DOHH2 (cell line): ENCODE results near the gene KLRK1.
"Not testable (repeated sequence)": the region's sequence is repeated elsewhere in the genome, so short reads cannot be mapped to it uniquely, and the experiment has no call there.

ENCODE experiments used
- H3F3A ChIP-seq: fragments of 200-600 bp; sonication (generic), shearing (Covaris generic); 2 replicates; pipeline ENCODE4 v1.6.0; 2016; ENCODE audit warnings: antibody characterized with exemption, mild to moderate bottlenecking; ENCODE audit not compliant: control insufficient read depth, insufficient read depth
- H3K27ac ChIP-seq: fragments of 200-600 bp; sonication (generic); 2 replicates; pipeline ENCODE4 v1.5.1; 2014; ENCODE audit warnings: low read depth, mild to moderate bottlenecking, low read length, moderate library complexity
- H3K27me3 ChIP-seq: fragments of 200-600 bp; sonication (generic); 2 replicates; pipeline ENCODE4 v1.6.1; 2014; ENCODE audit warnings: mild to moderate bottlenecking, low read length, mixed read lengths; ENCODE audit not compliant: control insufficient read depth
- H3K36me3 ChIP-seq: fragments of 200-600 bp; sonication (generic); 2 replicates; pipeline ENCODE4 v1.6.1; 2014; ENCODE audit warnings: mild to moderate bottlenecking, low read length, moderate library complexity, mixed read lengths; ENCODE audit not compliant: control insufficient read depth
- H3K4me1 ChIP-seq: fragments of 200-600 bp; sonication (generic); 2 replicates; pipeline ENCODE4 v1.6.1; 2014; ENCODE audit warnings: mild to moderate bottlenecking, low read length, mixed read lengths; ENCODE audit not compliant: control insufficient read depth
- H3K4me2 ChIP-seq: fragments of 200-600 bp; sonication (generic); 2 replicates; pipeline ENCODE4 v1.6.0; 2014; ENCODE audit warnings: mild to moderate bottlenecking, low read length, moderate library complexity
- H3K4me3 ChIP-seq: fragments of 200-600 bp; sonication (generic); 2 replicates; pipeline ENCODE4 v1.5.1; 2014; ENCODE audit warnings: mild to moderate bottlenecking, low read length, mixed read lengths
- H3K79me2 ChIP-seq: fragments of 200-600 bp; sonication (generic); 2 replicates; pipeline ENCODE4 v1.6.1; 2014; ENCODE audit warnings: mild to moderate bottlenecking, low read length, mixed read lengths; ENCODE audit not compliant: control insufficient read depth
- H3K9me2 ChIP-seq: fragments of 200-600 bp; sonication (generic); replicated peaks from 2 replicates; pipeline ENCODE4 v1.6.1; 2014; ENCODE audit warnings: mild to moderate bottlenecking, low read length, mixed read lengths; ENCODE audit not compliant: control insufficient read depth
- H3K9me3 ChIP-seq: fragments of 200-600 bp; sonication (generic); 2 replicates; pipeline ENCODE4 v1.6.1; 2014; ENCODE audit warnings: antibody characterized with exemption, low read length, mixed read lengths; ENCODE audit not compliant: control insufficient read depth, insufficient read depth
- H4K20me1 ChIP-seq: fragments of 200-600 bp; sonication (generic); 2 replicates; pipeline ENCODE4 v1.6.0; 2014; ENCODE audit warnings: low read depth, mild to moderate bottlenecking, antibody characterized with exemption, low read length, moderate library complexity; ENCODE audit not compliant: control insufficient read depth, insufficient read depth
- EZH2phosphoT487 ChIP-seq: fragments of 200-600 bp; sonication (generic); IDR thresholded peaks from 2 replicates; pipeline ENCODE4 v1.6.1; 2017; ENCODE audit warnings: borderline replicate concordance, mild to moderate bottlenecking, antibody characterized with exemption, low read length, moderate library complexity, mixed read lengths
- TF ChIP-seq, protein P1 (sequence below): fragments of 200-600 bp; sonication (generic); IDR thresholded peaks from one replicate; pipeline ENCODE4 v1.5.1; 2014; ENCODE audit warnings: antibody characterized with exemption, mild to moderate bottlenecking, low read depth, low read length; ENCODE audit not compliant: poor library complexity, severe bottlenecking

The KLRK1 gene

DNA sequence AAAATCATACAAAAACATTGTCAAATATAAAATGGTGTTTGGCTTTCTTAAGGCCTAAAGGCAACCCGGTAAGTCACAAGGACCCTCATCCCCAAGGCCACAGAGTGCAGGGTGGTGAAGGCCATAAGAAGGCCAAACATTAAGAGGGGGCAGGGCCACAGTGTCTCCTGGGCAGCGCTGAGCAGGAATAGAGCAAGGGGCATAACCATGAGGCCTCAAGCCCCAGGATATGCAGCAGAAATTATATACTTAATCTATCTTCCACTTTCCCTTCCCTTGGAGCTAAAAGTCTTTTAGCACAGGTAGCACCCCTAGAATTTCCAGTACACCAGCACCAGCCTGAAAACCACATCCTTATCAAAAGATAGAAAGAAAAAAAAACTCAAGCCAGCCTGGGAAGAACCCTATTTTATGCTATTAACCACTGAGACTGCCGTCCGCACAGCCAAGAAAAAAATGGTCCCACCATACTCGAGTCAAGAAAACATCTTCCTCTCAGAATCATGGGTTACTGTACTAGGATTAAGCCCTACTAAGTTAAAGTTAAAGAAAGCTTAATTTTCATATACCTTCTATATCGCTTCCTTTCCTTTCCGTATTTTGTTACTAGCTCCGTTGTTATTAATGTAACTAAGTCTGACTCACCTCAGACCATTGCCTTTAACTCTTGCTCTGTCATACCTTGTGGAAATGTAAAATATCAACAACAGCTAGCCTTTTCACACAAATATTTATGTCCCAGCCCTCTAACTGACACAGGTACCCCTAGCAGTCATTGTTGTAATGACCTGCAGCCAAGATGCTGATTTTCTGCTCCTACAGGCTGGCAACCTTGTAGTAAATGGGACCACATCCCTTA, 20.1 kb downstream of the KLRK1 start:
- Histone ChIP-seq H3K4me2 (no peak overlapping the region), H3K79me2 (no peaks in the 10 kb centered on the region), H3K27me3 (no peaks in the 10 kb centered on the region), H3K4me1 (peaks cover 12% of the 10 kb centered on the region), H3K36me3 (no peaks in the 10 kb centered on the region), H3K9me2 (no peaks in the 10 kb centered on the region), H3F3A (no peaks in the 10 kb centered on the region), H3K27ac (no peak overlapping the region), H4K20me1 (no peaks in the 10 kb centered on the region), H3K9me3 (peaks cover 10% of the 10 kb centered on the region; the same call in 1 of the 2 replicates), H3K4me3 (no peak overlapping the region)
- TF ChIP-seq EZH2phosphoT487 = no peak
- TF ChIP-seq, protein P1, sequence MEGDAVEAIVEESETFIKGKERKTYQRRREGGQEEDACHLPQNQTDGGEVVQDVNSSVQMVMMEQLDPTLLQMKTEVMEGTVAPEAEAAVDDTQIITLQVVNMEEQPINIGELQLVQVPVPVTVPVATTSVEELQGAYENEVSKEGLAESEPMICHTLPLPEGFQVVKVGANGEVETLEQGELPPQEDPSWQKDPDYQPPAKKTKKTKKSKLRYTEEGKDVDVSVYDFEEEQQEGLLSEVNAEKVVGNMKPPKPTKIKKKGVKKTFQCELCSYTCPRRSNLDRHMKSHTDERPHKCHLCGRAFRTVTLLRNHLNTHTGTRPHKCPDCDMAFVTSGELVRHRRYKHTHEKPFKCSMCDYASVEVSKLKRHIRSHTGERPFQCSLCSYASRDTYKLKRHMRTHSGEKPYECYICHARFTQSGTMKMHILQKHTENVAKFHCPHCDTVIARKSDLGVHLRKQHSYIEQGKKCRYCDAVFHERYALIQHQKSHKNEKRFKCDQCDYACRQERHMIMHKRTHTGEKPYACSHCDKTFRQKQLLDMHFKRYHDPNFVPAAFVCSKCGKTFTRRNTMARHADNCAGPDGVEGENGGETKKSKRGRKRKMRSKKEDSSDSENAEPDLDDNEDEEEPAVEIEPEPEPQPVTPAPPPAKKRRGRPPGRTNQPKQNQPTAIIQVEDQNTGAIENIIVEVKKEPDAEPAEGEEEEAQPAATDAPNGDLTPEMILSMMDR = no peak

DNA sequence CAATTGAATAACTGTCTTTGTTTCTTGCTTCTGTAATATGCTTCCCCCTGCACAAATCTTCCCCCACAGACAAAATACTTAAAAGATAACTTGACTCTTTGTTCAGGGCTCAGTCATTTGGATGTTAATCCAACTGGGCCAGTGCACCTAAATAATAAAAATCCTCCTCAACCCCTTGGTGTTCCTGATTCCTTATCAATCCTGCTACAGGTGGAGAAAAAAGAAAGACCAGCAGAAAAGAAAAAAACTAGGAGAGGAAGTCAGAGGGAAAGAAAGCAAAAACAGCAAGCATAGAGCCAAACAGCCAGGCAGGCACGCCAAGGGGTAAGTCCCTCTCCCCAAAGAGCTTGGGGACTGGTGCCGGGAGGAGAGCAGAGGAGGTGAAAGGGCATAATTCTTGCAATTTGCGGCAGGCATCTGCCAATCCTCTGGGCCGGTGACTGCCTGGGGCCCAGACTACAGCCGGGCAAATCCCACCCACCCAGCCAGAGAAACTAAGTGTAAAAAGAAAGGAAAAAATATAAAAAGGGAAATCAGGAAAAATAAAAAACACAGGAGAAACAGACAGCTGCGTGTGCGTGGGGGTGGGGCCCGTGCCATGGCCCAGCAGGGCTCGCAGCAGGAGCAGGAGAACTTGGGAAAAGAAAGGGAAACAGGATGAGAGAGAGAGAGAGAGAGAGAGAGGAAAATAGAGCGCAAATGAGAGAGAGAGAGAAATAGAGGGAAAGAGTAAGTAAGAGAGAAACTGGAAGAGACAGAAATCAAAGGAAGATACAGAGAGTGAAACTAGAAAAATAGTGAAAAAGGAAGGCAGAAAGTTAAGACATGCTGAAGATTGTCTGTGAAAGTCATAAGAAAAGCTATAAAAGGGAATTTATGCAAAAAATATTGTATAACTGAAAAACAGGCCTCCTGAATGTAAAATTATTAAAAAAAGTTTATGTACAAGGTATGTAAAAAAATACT, 21.4 kb downstream of the KLRK1 start:
- Histone ChIP-seq H3K4me2 (no peak overlapping the region), H3K36me3 (no peaks in the 10 kb centered on the region), H3K79me2 (no peaks in the 10 kb centered on the region), H3K9me2 (no peaks in the 10 kb centered on the region), H3K9me3 (peaks cover 10% of the 10 kb centered on the region; the same call in 1 of the 2 replicates), H3K27me3 (no peaks in the 10 kb centered on the region), H3K27ac (no peak overlapping the region), H4K20me1 (no peaks in the 10 kb centered on the region), H3F3A (no peaks in the 10 kb centered on the region), H3K4me3 (no peak overlapping the region), H3K4me1 (peaks cover 22% of the 10 kb centered on the region)
- no peak for TF ChIP-seq EZH2phosphoT487
- TF ChIP-seq, protein P1 = no peak

DNA sequence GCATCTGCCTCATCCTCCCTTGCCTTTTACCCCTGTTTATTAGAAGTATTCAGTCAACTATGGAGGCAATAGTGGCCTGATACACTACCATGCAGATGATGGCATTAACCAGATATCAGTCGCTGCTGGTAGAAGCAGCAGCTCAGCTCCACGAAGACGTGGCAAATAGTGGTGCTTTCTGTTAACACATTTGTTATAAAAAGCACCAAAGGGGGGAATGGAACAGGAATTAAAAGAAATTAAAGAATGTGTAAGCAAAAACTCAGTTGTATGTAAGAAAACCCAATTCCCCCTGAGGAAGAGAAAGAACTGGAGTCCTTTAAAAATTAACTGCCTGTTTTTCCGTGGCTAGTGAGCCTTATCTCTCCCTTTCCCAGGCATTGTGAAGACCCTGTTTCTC, 22.1 kb downstream of the KLRK1 start:
- not testable (repeated sequence) for H3K79me2 ChIP-seq, H3K9me2 ChIP-seq, H3K4me2 ChIP-seq, H3K9me3 ChIP-seq, H3K36me3 ChIP-seq, H3K27me3 ChIP-seq, H3K4me3 ChIP-seq, H3F3A ChIP-seq, H3K27ac ChIP-seq, H4K20me1 ChIP-seq
- peaks cover 22% of the 10 kb centered on the region for H3K4me1 ChIP-seq
